B cell (primary cell): ENCODE measurements around the gene TMED9. TPM values are rescaled to one million over a fixed set of nuclear protein-coding genes. Genes with fewer than 3 reads are reported as not detected.
A peak's percentile ranks its signal among the peaks of the same experiment; 100 is the strongest.

ENCODE experiments used
- ATAC-seq: fragments of 200-7000 bp; cut with Tn5 transposase; one replicate; pipeline ENCODE4 v1.10.0; 2021; ENCODE audit warnings: low read depth, mild to moderate bottlenecking, moderate number of reproducible peaks, moderate library complexity
- CTCF ChIA-PET: fragments of 350-600 bp; sonication (Branson Sonifier 250); formaldehyde crosslinking; loops from one replicate; lab custom pipeline; 2021; ENCODE audit warnings: antibody characterized with exemption, inconsistent platforms; lab: Charles Lee
- POLR2A ChIA-PET: fragments of 350-600 bp; sonication (Branson Sonifier 250); formaldehyde crosslinking; loops from one replicate; lab custom pipeline; 2021; ENCODE audit warnings: antibody characterized with exemption; lab: Charles Lee
- DNase-seq: peaks from one replicate; pipeline ENCODE4 v3.0.0; 2013
- H2AFZ ChIP-seq: 2 replicates; pipeline ENCODE4 v1.6.1; 2012; ENCODE audit warnings: mild to moderate bottlenecking, low read depth, low read length; ENCODE audit not compliant: insufficient read depth, poor library complexity, severe bottlenecking
- H3K27ac ChIP-seq, 2 donors: 1 replicate in 1 of 2; 2 replicates in 1 of 2; pipeline ENCODE4 v1.5.1; 2012 to 2013; ENCODE audit warnings: low read length in 2 of 2, mild to moderate bottlenecking in 2 of 2, moderate library complexity in 1 of 2
- H3K27me3 ChIP-seq, 4 experiments: fragments of 200-600 bp in 1 of 4; sonication (generic) in 1 of 4; replicated peaks in 1 of 4; 1 replicate in 2 of 4; 2 replicates in 2 of 4; pipeline versions ENCODE4 v1.6.1 to v1.7.0; 2013 to 2016; ENCODE audit warnings: low read length in 3 of 4, mild to moderate bottlenecking in 2 of 4, mixed read lengths in 1 of 4, moderate library complexity in 1 of 4; ENCODE audit not compliant: insufficient read depth in 4 of 4, control insufficient read depth in 3 of 4; ENCODE audit errors: control extremely low read depth in 1 of 4
- H3K36me3 ChIP-seq, 2 experiments: replicated peaks in 1 of 2; 1 replicate in 1 of 2; 2 replicates in 1 of 2; pipeline versions ENCODE4 v1.6.1 to v1.7.1; 2013; ENCODE audit warnings: low read length in 1 of 2; ENCODE audit not compliant: insufficient read depth in 2 of 2, control insufficient read depth in 1 of 2; ENCODE audit errors: control extremely low read depth in 1 of 2, extremely low read depth in 1 of 2
- H3K4me1 ChIP-seq, 2 donors: fragments of 200-600 bp in 1 of 2; sonication (generic) in 1 of 2; 1 replicate in 1 of 2; 2 replicates in 1 of 2; pipeline versions ENCODE4 v1.5.1 to v1.6.1; 2013 to 2017; ENCODE audit warnings: low read length in 2 of 2; ENCODE audit not compliant: control insufficient read depth in 2 of 2, insufficient read depth in 2 of 2
- H3K4me2 ChIP-seq: replicated peaks from 2 replicates; pipeline ENCODE3; 2012; ENCODE audit warnings: mild to moderate bottlenecking, low read depth, low read length; ENCODE audit not compliant: poor library complexity, severe bottlenecking
- H3K4me3 ChIP-seq, 5 experiments: fragments of 200-600 bp in 1 of 5; sonication (generic) in 1 of 5; 1 replicate in 3 of 5; 2 replicates in 2 of 5; pipeline versions ENCODE4 v1.5.1 to v1.7.0; 2011 to 2016; ENCODE audit warnings: low read length in 4 of 5, mild to moderate bottlenecking in 4 of 5, low read depth in 2 of 5, control low read depth in 1 of 5, moderate library complexity in 1 of 5; ENCODE audit not compliant: insufficient read depth in 1 of 5; ENCODE audit errors: control extremely low read depth in 1 of 5, extremely low read depth in 1 of 5
- H3K79me2 ChIP-seq: fragments of 200-600 bp; sonication (generic); one replicate; pipeline ENCODE4 v1.6.0; 2016; ENCODE audit warnings: low read length; ENCODE audit not compliant: control insufficient read depth, insufficient read depth
- H3K9ac ChIP-seq: fragments of 200-600 bp; sonication (generic); 2 replicates; pipeline ENCODE4 v1.6.1; 2017; ENCODE audit warnings: mild to moderate bottlenecking, low read length, moderate library complexity
- H3K9me3 ChIP-seq, 3 donors: one replicate each; pipeline versions ENCODE4 v1.6.1 to v1.7.1; 2013; ENCODE audit warnings: low read length in 2 of 3; ENCODE audit not compliant: control insufficient read depth in 2 of 3, insufficient read depth in 1 of 3; ENCODE audit errors: control extremely low read depth in 1 of 3
- H4K20me1 ChIP-seq: 2 replicates; pipeline ENCODE4 v1.6.0; 2012; ENCODE audit warnings: mild to moderate bottlenecking, low read length; ENCODE audit not compliant: insufficient read depth, control insufficient read depth, poor library complexity, severe bottlenecking
- H3K27ac Mint-ChIP-seq: one replicate; pipeline ENCODE4 v1.8.0; 2021; ENCODE audit warnings: mixed read lengths
- H3K27me3 Mint-ChIP-seq: one replicate; pipeline ENCODE4 v1.8.0; 2021; ENCODE audit warnings: mixed read lengths
- H3K4me1 Mint-ChIP-seq: one replicate; pipeline ENCODE4 v1.8.0; 2021; ENCODE audit warnings: mixed read lengths
- H3K4me3 Mint-ChIP-seq: one replicate; pipeline ENCODE4 v1.8.0; 2021; ENCODE audit warnings: mixed read lengths
- H3K9me3 Mint-ChIP-seq: one replicate; pipeline ENCODE4 v1.8.0; 2022; ENCODE audit warnings: mixed read lengths; ENCODE audit not compliant: insufficient read depth
- EZH2 ChIP-seq: IDR thresholded peaks from 2 replicates; pipeline ENCODE4 v1.6.1; 2012; ENCODE audit warnings: borderline replicate concordance, low read depth, mild to moderate bottlenecking, moderate library complexity, low read length; ENCODE audit not compliant: insufficient read depth, poor library complexity, severe bottlenecking
- WGBS: methylation state at CpG from one replicate; pipeline ENCODE4 v1.1.5; 2013; ENCODE audit warnings: missing lambda C conversion rate; ENCODE audit not compliant: insufficient coverage; 5-methylcytosine and 5-hydroxymethylcytosine counted together
- intact Hi-C: fragments of 100-400 bp; cut with micrococcal nuclease; formaldehyde crosslinking; loops from one replicate; pipeline ENCODE4 v1.10.0; 2022
- polyA plus RNA-seq: library from polyadenylated mRNA; depleted of rRNA; stranded (reverse); fragments of >200 nt; gene quantifications from 2 replicates; pipeline ENCODE4 v1.2.3, GENCODE V29; 2012
- total RNA-seq, 2 donors: library from RNA; stranded (reverse); fragments of 120-200 nt in 1 of 2; gene quantifications; 1 replicate in 1 of 2; 2 replicates in 1 of 2; pipeline versions ENCODE4 v1.2.3 to v1.2.4, GENCODE V29; 2013 to 2022
- TF ChIP-seq, protein P1 (sequence below): fragments of 200-600 bp; IDR thresholded peaks from one replicate; pipeline ENCODE4 v1.8.0; 2022; ENCODE audit warnings: antibody characterized with exemption, mild to moderate bottlenecking

TMED9 gene
- total and polyA plus RNA-seq, 2 donors (not counting 1 experiment from before 2014, with no cell fraction given), result 54.7 to 67.6 TPM

DNA sequence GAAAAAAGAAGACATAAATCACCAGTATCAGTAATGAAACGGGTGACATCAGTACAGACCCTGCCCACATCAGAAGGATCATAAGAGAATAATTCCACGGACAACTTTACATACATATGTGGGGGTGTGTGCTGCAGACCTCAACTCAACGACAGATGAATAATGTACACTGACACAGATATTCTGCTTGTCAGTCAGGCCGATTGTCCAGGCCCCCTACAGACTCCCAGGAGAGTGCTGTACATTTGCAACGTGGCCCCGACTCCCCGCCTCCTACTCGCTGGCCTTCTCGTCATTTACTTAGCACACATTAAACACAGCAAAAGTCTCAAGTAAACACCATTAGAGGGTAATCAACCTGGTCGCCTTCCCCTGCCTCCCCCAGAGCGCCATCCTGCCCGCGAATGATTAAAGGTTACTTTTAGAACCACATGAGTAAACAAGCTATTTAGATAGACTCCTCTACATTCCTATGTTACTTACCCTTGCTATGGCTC is 3.5 kb upstream of the TMED9 start:
- whole genome bisulfite sequencing, result 45% methylated on average over 8 of the region's 13 CpGs
- DNase-seq (no peak), ATAC-seq (no peak)
- Mint-ChIP-seq H3K4me3 (no peak overlapping the region), H3K9me3 (no peaks in the 10 kb centered on the region), H3K27ac (no peak overlapping the region), H3K27me3 (peaks cover 5% of the 10 kb centered on the region), H3K4me1 (peaks cover 24% of the 10 kb centered on the region)
- TF ChIP-seq, protein P1, sequence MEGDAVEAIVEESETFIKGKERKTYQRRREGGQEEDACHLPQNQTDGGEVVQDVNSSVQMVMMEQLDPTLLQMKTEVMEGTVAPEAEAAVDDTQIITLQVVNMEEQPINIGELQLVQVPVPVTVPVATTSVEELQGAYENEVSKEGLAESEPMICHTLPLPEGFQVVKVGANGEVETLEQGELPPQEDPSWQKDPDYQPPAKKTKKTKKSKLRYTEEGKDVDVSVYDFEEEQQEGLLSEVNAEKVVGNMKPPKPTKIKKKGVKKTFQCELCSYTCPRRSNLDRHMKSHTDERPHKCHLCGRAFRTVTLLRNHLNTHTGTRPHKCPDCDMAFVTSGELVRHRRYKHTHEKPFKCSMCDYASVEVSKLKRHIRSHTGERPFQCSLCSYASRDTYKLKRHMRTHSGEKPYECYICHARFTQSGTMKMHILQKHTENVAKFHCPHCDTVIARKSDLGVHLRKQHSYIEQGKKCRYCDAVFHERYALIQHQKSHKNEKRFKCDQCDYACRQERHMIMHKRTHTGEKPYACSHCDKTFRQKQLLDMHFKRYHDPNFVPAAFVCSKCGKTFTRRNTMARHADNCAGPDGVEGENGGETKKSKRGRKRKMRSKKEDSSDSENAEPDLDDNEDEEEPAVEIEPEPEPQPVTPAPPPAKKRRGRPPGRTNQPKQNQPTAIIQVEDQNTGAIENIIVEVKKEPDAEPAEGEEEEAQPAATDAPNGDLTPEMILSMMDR, result no peak
- no peak for TF ChIP-seq EZH2
- H3K4me3 ChIP-seq, result no peak overlapping the region
- H4K20me1 ChIP-seq, result peaks cover 14% of the 10 kb centered on the region
- CTCF ChIA-PET, result no interaction called here
- H3K4me1 ChIP-seq, result peaks cover 18 to 21% of the 10 kb centered on the region in 2 donors
- no peaks in the 10 kb centered on the region for H3K27me3 ChIP-seq
- H3K9me3 ChIP-seq, result no peaks in the 10 kb centered on the region
- no peak overlapping the region for H3K9ac ChIP-seq
- H3K27ac ChIP-seq, result no peak overlapping the region
- POLR2A ChIA-PET, result interaction anchor here (0.7 kb wide), 1 partner anchor 38 kb away, joined by 3 read pairs; no protein-coding TSS in a partner anchor
- H3K79me2 ChIP-seq, result peaks cover 14% of the 10 kb centered on the region
- H3K4me2 ChIP-seq, result no peak overlapping the region
- H2AFZ ChIP-seq, result no peak overlapping the region
- intact Hi-C loops, result no loop called here
- peaks cover under 1 to 3% of the 10 kb centered on the region in 2 experiments for H3K36me3 ChIP-seq

DNA sequence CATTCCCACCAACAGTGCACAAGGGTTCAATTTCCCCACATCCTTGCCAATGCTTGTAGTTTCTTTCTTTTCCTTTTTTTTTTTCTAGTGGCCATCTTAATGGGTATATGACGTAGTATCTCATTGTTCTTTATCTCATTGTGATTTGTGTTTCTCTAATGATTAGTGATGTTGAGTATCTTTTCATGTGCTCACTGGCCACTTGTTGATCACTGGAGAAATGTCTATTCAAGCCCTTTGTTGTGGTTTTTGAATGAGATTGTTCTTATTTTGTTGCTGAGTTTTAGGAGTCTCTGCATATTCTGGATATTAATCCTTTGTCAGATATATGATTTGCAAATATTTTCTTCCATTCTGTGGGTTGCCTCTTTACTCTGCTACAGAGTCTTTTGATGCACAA is 1.6 kb upstream of the TMED9 start:
- Histone ChIP-seq H3K4me1 (peaks cover 20 to 27% of the 10 kb centered on the region in 2 donors), H3K9me3 (no peaks in the 10 kb centered on the region), H3K4me3 (no peak overlapping the region), H3K36me3 (peaks cover 14 to 20% of the 10 kb centered on the region in 2 experiments), H3K79me2 (peaks cover 20% of the 10 kb centered on the region), H2AFZ (no peak overlapping the region), H4K20me1 (peaks cover 32% of the 10 kb centered on the region), H3K4me2 (no peak overlapping the region), H3K27ac (no peak overlapping the region), H3K27me3 (no peaks in the 10 kb centered on the region), H3K9ac (no peak overlapping the region)
- H3K9me3 Mint-ChIP-seq, result no peaks in the 10 kb centered on the region
- WGBS, result no CpG with 5 or more reads among the region's 1 CpG
- intact Hi-C loops, result no loop called here
- no peak for ATAC-seq
- no peak for DNase-seq
- ChIA-PET CTCF (no interaction called here), POLR2A (no interaction called here)
- H3K4me3 Mint-ChIP-seq, result no peak overlapping the region
- TF ChIP-seq, protein P1, result no peak
- TF ChIP-seq EZH2, result no peak
- H3K4me1 Mint-ChIP-seq, result peaks cover 26% of the 10 kb centered on the region
- peak overlapping the region; percentile 16 for H3K27ac Mint-ChIP-seq
- H3K27me3 Mint-ChIP-seq, result peaks cover 5% of the 10 kb centered on the region
